Choroid plexus epithelial cell (primary cell): ENCODE results near the gene RTN4IP1.

Source experiments
- DNase-seq: peaks from one replicate; pipeline ENCODE4 v3.0.0-alpha.2; 2010; ENCODE audit warnings: low read depth
- H3K4me3 ChIP-seq: 2 replicates; pipeline ENCODE4 v1.5.1; 2011; ENCODE audit warnings: low read depth, mild to moderate bottlenecking, control low read depth, low read length, moderate library complexity
- CTCF ChIP-seq: conservative IDR thresholded peaks from 2 replicates; pipeline ENCODE4 v1.5.1; 2011; ENCODE audit warnings: low read depth, mild to moderate bottlenecking, control low read depth, inconsistent platforms, low read length, moderate library complexity

RTN4IP1 gene

GRCh38 chr6:106639812-106640211 is 10.5 kb upstream of the RTN4IP1 start:
- TF ChIP-seq CTCF, result no peak
- H3K4me3 ChIP-seq, result no peak overlapping the region
- no peak for DNase-seq

- no peak overlapping the region for H3K4me3 ChIP-seq
- TF ChIP-seq CTCF, result no peak
- DNase-seq, result no peak
Observed at GRCh38 chr6:106637717-106638341, 8.5 kb upstream of the RTN4IP1 start.

GRCh38 chr6:106637051-106637716 is 7.9 kb upstream of the RTN4IP1 start:
- TF ChIP-seq CTCF, result no peak
- DNase-seq, result no peak
- H3K4me3 ChIP-seq, result no peak overlapping the region

- no peak overlapping the region for H3K4me3 ChIP-seq
- no peak for DNase-seq
- no peak for TF ChIP-seq CTCF
Observed at GRCh38 chr6:106634565-106634964, 5.3 kb upstream of the RTN4IP1 start.

- TF ChIP-seq CTCF, result no peak
- no peak for DNase-seq
- no peak overlapping the region for H3K4me3 ChIP-seq
Observed at GRCh38 chr6:106631346-106631745, 2.0 kb upstream of the RTN4IP1 start.

GRCh38 chr6:106630366-106630765 is 1.1 kb upstream of the RTN4IP1 start:
- TF ChIP-seq CTCF, result no peak

GRCh38 chr6:106629859-106630163 is 513 bp upstream of the RTN4IP1 start:
- no peak for TF ChIP-seq CTCF
- H3K4me3 ChIP-seq, result peak overlapping the region; percentile 97
- DNase-seq, result no peak

More at GRCh38 chr6:106630366-106630765, 1.1 kb upstream of the RTN4IP1 start:
- DNase-seq, result no peak
- peak overlapping the region; percentile 97 for H3K4me3 ChIP-seq
